GM12878 (cell line): ENCODE results near the gene IGSF8.

Experiments used
- CTCF ChIP-seq, 3 experiments: IDR thresholded peaks in 2 of 3; conservative IDR thresholded peaks in 1 of 3; 2 replicates each; pipeline ENCODE4 v1.5.1; 2011; ENCODE audit warnings: low read depth in 3 of 3, low read length in 3 of 3, mild to moderate bottlenecking in 3 of 3, control low read depth in 2 of 3, moderate library complexity in 2 of 3, inconsistent platforms in 1 of 3, mixed read lengths in 1 of 3; ENCODE audit not compliant: control insufficient read depth in 2 of 3, insufficient read depth in 1 of 3; ENCODE audit errors: extremely low read depth in 1 of 3
- EP300 ChIP-seq, 2 experiments: fragments of 150-350 bp in 1 of 2; IDR thresholded peaks; 2 replicates each; pipeline ENCODE4 v1.6.1; 2011 to 2012; ENCODE audit warnings: low read depth in 2 of 2, low read length in 2 of 2, borderline replicate concordance in 1 of 2, improper control_type of control experiment in 1 of 2, inconsistent platforms in 1 of 2; ENCODE audit not compliant: control insufficient read depth in 1 of 2
- EZH2 ChIP-seq: IDR thresholded peaks from 2 replicates; pipeline ENCODE4 v1.6.1; 2012; ENCODE audit warnings: low read depth, mild to moderate bottlenecking, control low read depth, inconsistent platforms, low read length, borderline replicate concordance; ENCODE audit not compliant: control insufficient read depth
- GABPA ChIP-seq: IDR thresholded peaks from 2 replicates; pipeline ENCODE4 v1.6.1; 2014; ENCODE audit warnings: antibody characterized with exemption, low read depth, mild to moderate bottlenecking, inconsistent platforms
- NBN ChIP-seq: fragments of 450-650 bp; IDR thresholded peaks from 2 replicates; pipeline ENCODE4 v1.6.1; 2016
- NFYA ChIP-seq: IDR thresholded peaks from 2 replicates; pipeline ENCODE4 v1.6.1; 2011; ENCODE audit warnings: low read depth, mild to moderate bottlenecking, low read length, improper control_type of control experiment, borderline replicate concordance
- PKNOX1 ChIP-seq: fragments of 450-650 bp; IDR thresholded peaks from 2 replicates; pipeline ENCODE4 v1.6.1; 2016; ENCODE audit warnings: mild to moderate bottlenecking
- STAT1 ChIP-seq: fragments of 450-650 bp; conservative IDR thresholded peaks from 2 replicates; pipeline ENCODE4 v1.6.1; 2014; ENCODE audit warnings: antibody characterized with exemption, mild to moderate bottlenecking
- ZNF592 ChIP-seq: fragments of 450-650 bp; IDR thresholded peaks from 2 replicates; pipeline ENCODE4 v1.6.1; 2017; ENCODE audit warnings: mild to moderate bottlenecking, moderate library complexity

GRCh38 chr1:160109686-160110085 is 11.3 kb upstream of the IGSF8 start:
- TF ChIP-seq EP300 (IDR thresholded peaks at IDR 0.05; ENCODE audit: borderline replicate concordance in 1 of 2, control insufficient read depth in 1 of 2, low read depth in 2 of 2, low read length in 2 of 2) (no peak), STAT1 (no peak), GABPA (no peak), PKNOX1 (no peak), EZH2 (no peak), NBN (no peak), CTCF (IDR thresholded peaks at IDR 0.05 in 2 of 3, conservative IDR thresholded peaks at IDR 0.05 in 1 of 3; ENCODE audit: control insufficient read depth in 2 of 3, extremely low read depth in 1 of 3, insufficient read depth in 1 of 3, low read depth in 3 of 3, low read length in 3 of 3) (no peak), ZNF592 (no peak), NFYA (no peak)
